ENCODE data around the gene PRDM11. TPM values are rescaled to one million over a fixed set of nuclear protein-coding genes. Genes with fewer than 3 reads are reported as not detected.
A peak's percentile ranks its signal among the peaks of the same experiment; 100 is the strongest.

Gene PRDM11
- total and polyA plus RNA-seq, 4 experiments from 2014 or later, result 0.30 to 8.5 (median 4.4) TPM

DNA sequence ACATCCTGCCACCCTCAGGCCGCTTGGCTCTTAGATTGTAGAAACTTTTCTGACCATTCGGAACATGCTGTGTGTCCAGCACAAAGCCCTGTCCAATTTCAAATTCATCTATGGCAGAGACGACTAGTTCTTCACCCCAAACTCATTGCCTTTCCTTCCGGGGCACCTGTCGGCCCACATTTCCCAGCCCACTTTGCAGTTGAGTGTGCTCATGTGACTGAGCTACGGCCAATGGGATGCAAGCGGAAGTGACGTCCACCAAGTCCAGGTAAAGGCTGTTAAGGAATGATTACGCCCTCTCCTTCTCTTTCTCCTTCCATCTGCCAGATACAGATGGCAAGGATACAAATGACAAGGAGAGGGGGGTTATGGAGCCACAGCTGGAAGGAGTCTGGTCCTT, 107.2 kb downstream of the PRDM11 start:
- intact Hi-C loops (cut with micrococcal nuclease), result no loop called here
- POLR2A ChIA-PET (ENCODE audit: partially characterized antibody), result no interaction called here

GRCh38 chr11:45254070-45254469, 107.6 kb downstream of the PRDM11 start:
- H3K4me3 Mint-ChIP-seq, result no peak overlapping the region
- POLR2A ChIA-PET (ENCODE audit: partially characterized antibody), result no interaction called here

More for the DNA sequence above, 107.2 kb downstream of the PRDM11 start:
- peaks cover 0 to 3% (median 0%) of the 10 kb centered on the region in 4 donors for H3K4me1 Mint-ChIP-seq
- H3K36me3 Mint-ChIP-seq, result no peaks in the 10 kb centered on the region
- H3K27ac ChIP-seq (ENCODE audit: low read depth, low read length), result no peak overlapping the region
- H3K4me3 ChIP-seq (ENCODE audit: low read length in 2 of 2), result no peak overlapping the region
- H3K9me3 Mint-ChIP-seq, result peaks cover 0 to 2% (median 0%) of the 10 kb centered on the region in 8 donors
- no peaks in the 10 kb centered on the region for H3K9me3 ChIP-seq (ENCODE audit: control insufficient read depth in 1 of 2, low read length in 2 of 2)
- peak in 1 of 5 donors; percentile 24 for DNase-seq
- H3K27ac Mint-ChIP-seq, result no peak overlapping the region
- H3K4me1 ChIP-seq (ENCODE audit: insufficient read depth, low read length), result no peaks in the 10 kb centered on the region
- peaks cover 8 to 35% of the 10 kb centered on the region in 2 donors for H3K27me3 Mint-ChIP-seq
- no peaks in the 10 kb centered on the region for H3K36me3 ChIP-seq (ENCODE audit: insufficient read depth, low read length)
- no peaks in the 10 kb centered on the region for H3K27me3 ChIP-seq (ENCODE audit: insufficient read depth, low read length)
- CTCF ChIA-PET (ENCODE audit: partially characterized antibody), result no interaction called here
- H3K4me3 Mint-ChIP-seq, result no peak overlapping the region

DNA sequence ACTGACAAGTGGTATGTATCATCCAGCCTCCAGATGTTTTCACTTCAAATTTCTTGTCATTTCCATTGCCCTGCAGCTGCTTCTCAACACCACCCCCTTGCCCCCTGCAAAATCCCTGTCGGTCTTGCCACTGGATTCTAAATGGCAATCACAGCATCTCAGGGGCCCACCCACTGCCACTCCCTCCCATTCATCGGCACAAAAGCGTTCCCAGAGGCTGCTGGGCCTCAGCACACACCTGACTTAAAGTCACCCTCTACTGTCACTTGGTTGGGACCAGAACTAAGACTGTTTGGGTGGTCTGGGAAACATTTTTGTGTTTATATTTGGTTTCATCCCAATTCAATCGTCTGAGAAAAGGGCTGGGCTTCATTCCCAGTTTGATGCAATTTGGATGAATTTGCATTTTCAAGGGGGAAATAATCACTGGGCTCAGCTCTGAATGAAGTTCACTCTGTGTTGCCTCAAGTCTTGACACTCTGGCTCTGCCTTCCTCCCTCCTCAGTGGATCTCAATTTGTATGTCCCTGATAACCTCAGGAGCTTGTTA, 112.6 kb downstream of the PRDM11 start:
- no peaks in the 10 kb centered on the region for H3K9me3 Mint-ChIP-seq
- H3K27ac Mint-ChIP-seq, result no peak overlapping the region

More at GRCh38 chr11:45254070-45254469, 107.6 kb downstream of the PRDM11 start:
- Mint-ChIP-seq H3K9me3 (peaks cover 0 to 2% (median 0%) of the 10 kb centered on the region in 8 donors), H3K36me3 (no peaks in the 10 kb centered on the region), H3K27ac (no peak overlapping the region), H3K27me3 (peaks cover 11 to 35% of the 10 kb centered on the region in 2 donors), H3K4me1 (peaks cover 0 to under 1% (median 0%) of the 10 kb centered on the region in 4 donors)
- no peak overlapping the region for H3K27ac ChIP-seq (ENCODE audit: low read depth, low read length)
- CTCF ChIA-PET (ENCODE audit: partially characterized antibody), result no interaction called here
- no peaks in the 10 kb centered on the region for H3K36me3 ChIP-seq (ENCODE audit: insufficient read depth, low read length)
- no peak for DNase-seq
- H3K27me3 ChIP-seq (ENCODE audit: insufficient read depth, low read length), result no peaks in the 10 kb centered on the region
- H3K9me3 ChIP-seq (ENCODE audit: control insufficient read depth in 1 of 2, low read length in 2 of 2), result no peaks in the 10 kb centered on the region
- H3K4me1 ChIP-seq (ENCODE audit: insufficient read depth, low read length), result no peaks in the 10 kb centered on the region
- no peak overlapping the region for H3K4me3 ChIP-seq (ENCODE audit: low read length in 2 of 2)
- intact Hi-C loops (cut with micrococcal nuclease), result no loop called here

GRCh38 chr11:45259592-45259991, 113.2 kb downstream of the PRDM11 start:
- POLR2A ChIA-PET (ENCODE audit: partially characterized antibody), result no interaction called here
- no peak overlapping the region for H3K4me3 Mint-ChIP-seq

More for the DNA sequence above, 112.6 kb downstream of the PRDM11 start:
- no peak for DNase-seq
- Histone ChIP-seq H3K4me1 (ENCODE audit: insufficient read depth, low read length) (no peaks in the 10 kb centered on the region), H3K9me3 (ENCODE audit: control insufficient read depth in 1 of 2, low read length in 2 of 2) (no peaks in the 10 kb centered on the region), H3K27me3 (ENCODE audit: insufficient read depth, low read length) (no peaks in the 10 kb centered on the region), H3K4me3 (ENCODE audit: low read length in 2 of 2) (no peak overlapping the region), H3K36me3 (ENCODE audit: insufficient read depth, low read length) (no peaks in the 10 kb centered on the region), H3K27ac (ENCODE audit: low read depth, low read length) (no peak overlapping the region)
- Mint-ChIP-seq H3K4me1 (no peaks in the 10 kb centered on the region), H3K4me3 (no peak overlapping the region), H3K27me3 (peaks cover 21 to 51% of the 10 kb centered on the region in 2 donors), H3K36me3 (no peaks in the 10 kb centered on the region)
- ChIA-PET CTCF (ENCODE audit: partially characterized antibody) (interaction anchor here (2.1 kb wide), 1 partner anchor 9 kb away, joined by 6 read pairs; no protein-coding TSS in a partner anchor), POLR2A (ENCODE audit: partially characterized antibody) (no interaction called here)
- intact Hi-C loops (cut with micrococcal nuclease), result no loop called here

GRCh38 chr11:45260071-45260470, 113.6 kb downstream of the PRDM11 start:
- H3K4me3 Mint-ChIP-seq, result no peak overlapping the region
- Histone ChIP-seq H3K4me3 (ENCODE audit: low read length in 2 of 2) (no peak overlapping the region), H3K4me1 (ENCODE audit: insufficient read depth, low read length) (no peaks in the 10 kb centered on the region), H3K9me3 (ENCODE audit: control insufficient read depth in 1 of 2, low read length in 2 of 2) (no peaks in the 10 kb centered on the region), H3K27me3 (ENCODE audit: insufficient read depth, low read length) (no peaks in the 10 kb centered on the region), H3K27ac (ENCODE audit: low read depth, low read length) (no peak overlapping the region), H3K36me3 (ENCODE audit: insufficient read depth, low read length) (no peaks in the 10 kb centered on the region)
- POLR2A ChIA-PET (ENCODE audit: partially characterized antibody), result no interaction called here
- no peak overlapping the region for H3K27ac Mint-ChIP-seq
- H3K9me3 Mint-ChIP-seq, result peaks cover 0 to 4% (median 0%) of the 10 kb centered on the region in 8 donors
- no peak for DNase-seq
- peaks cover 29 to 59% of the 10 kb centered on the region in 2 donors for H3K27me3 Mint-ChIP-seq
- CTCF ChIA-PET (ENCODE audit: partially characterized antibody), result interaction anchor here (2.1 kb wide), 1 partner anchor 10 kb away, joined by 6 read pairs; no protein-coding TSS in a partner anchor
- no peaks in the 10 kb centered on the region for H3K36me3 Mint-ChIP-seq
- intact Hi-C loops (cut with micrococcal nuclease), result no loop called here
- H3K4me1 Mint-ChIP-seq, result no peaks in the 10 kb centered on the region

More at GRCh38 chr11:45259592-45259991, 113.2 kb downstream of the PRDM11 start:
- CTCF ChIA-PET (ENCODE audit: partially characterized antibody), result interaction anchor here (2.1 kb wide), 1 partner anchor 10 kb away, joined by 6 read pairs; no protein-coding TSS in a partner anchor
- H3K27me3 ChIP-seq (ENCODE audit: insufficient read depth, low read length), result no peaks in the 10 kb centered on the region
- no peaks in the 10 kb centered on the region for H3K36me3 Mint-ChIP-seq
- intact Hi-C loops (cut with micrococcal nuclease), result no loop called here
- peaks cover 26 to 55% of the 10 kb centered on the region in 2 donors for H3K27me3 Mint-ChIP-seq
- peaks cover 0 to 4% (median 0%) of the 10 kb centered on the region in 8 donors for H3K9me3 Mint-ChIP-seq
- no peaks in the 10 kb centered on the region for H3K36me3 ChIP-seq (ENCODE audit: insufficient read depth, low read length)
- H3K27ac Mint-ChIP-seq, result no peak overlapping the region
- H3K4me3 ChIP-seq (ENCODE audit: low read length in 2 of 2), result no peak overlapping the region
- H3K9me3 ChIP-seq (ENCODE audit: control insufficient read depth in 1 of 2, low read length in 2 of 2), result no peaks in the 10 kb centered on the region
- no peaks in the 10 kb centered on the region for H3K4me1 Mint-ChIP-seq
- H3K27ac ChIP-seq (ENCODE audit: low read depth, low read length), result no peak overlapping the region
- no peaks in the 10 kb centered on the region for H3K4me1 ChIP-seq (ENCODE audit: insufficient read depth, low read length)
- DNase-seq, result no peak

GRCh38 chr11:45262900-45263299, 116.5 kb downstream of the PRDM11 start:
- H3K27ac Mint-ChIP-seq, result no peak overlapping the region
- Histone ChIP-seq H3K36me3 (ENCODE audit: insufficient read depth, low read length) (no peaks in the 10 kb centered on the region), H3K4me1 (ENCODE audit: insufficient read depth, low read length) (no peaks in the 10 kb centered on the region), H3K27ac (ENCODE audit: low read depth, low read length) (no peak overlapping the region), H3K9me3 (ENCODE audit: control insufficient read depth in 1 of 2, low read length in 2 of 2) (no peaks in the 10 kb centered on the region), H3K4me3 (ENCODE audit: low read length in 2 of 2) (no peak overlapping the region), H3K27me3 (ENCODE audit: insufficient read depth, low read length) (no peaks in the 10 kb centered on the region)
- no peaks in the 10 kb centered on the region for H3K36me3 Mint-ChIP-seq
- no peak overlapping the region for H3K4me3 Mint-ChIP-seq
- no peak for DNase-seq
- H3K27me3 Mint-ChIP-seq, result peaks cover 43 to 56% of the 10 kb centered on the region in 2 donors
- intact Hi-C loops (cut with micrococcal nuclease), result no loop called here
- ChIA-PET POLR2A (ENCODE audit: partially characterized antibody) (no interaction called here), CTCF (ENCODE audit: partially characterized antibody) (no interaction called here)
- H3K4me1 Mint-ChIP-seq, result no peaks in the 10 kb centered on the region
- H3K9me3 Mint-ChIP-seq, result peaks cover 0 to 4% (median 0%) of the 10 kb centered on the region in 8 donors

- ChIA-PET POLR2A (ENCODE audit: partially characterized antibody) (no interaction called here), CTCF (ENCODE audit: partially characterized antibody) (no interaction called here)
- peaks cover 43 to 53% of the 10 kb centered on the region in 2 donors for H3K27me3 Mint-ChIP-seq
- H3K9me3 Mint-ChIP-seq, result peaks cover 0 to 4% (median 0%) of the 10 kb centered on the region in 8 donors
- intact Hi-C loops (cut with micrococcal nuclease), result no loop called here
- Histone ChIP-seq H3K9me3 (ENCODE audit: control insufficient read depth in 1 of 2, low read length in 2 of 2) (no peaks in the 10 kb centered on the region), H3K27ac (ENCODE audit: low read depth, low read length) (no peak overlapping the region), H3K36me3 (ENCODE audit: insufficient read depth, low read length) (no peaks in the 10 kb centered on the region), H3K4me1 (ENCODE audit: insufficient read depth, low read length) (no peaks in the 10 kb centered on the region), H3K4me3 (ENCODE audit: low read length in 2 of 2) (no peak overlapping the region), H3K27me3 (ENCODE audit: insufficient read depth, low read length) (no peaks in the 10 kb centered on the region)
- no peak for DNase-seq
- H3K36me3 Mint-ChIP-seq, result no peaks in the 10 kb centered on the region
- H3K4me3 Mint-ChIP-seq, result no peak overlapping the region
- no peak overlapping the region for H3K27ac Mint-ChIP-seq
- no peaks in the 10 kb centered on the region for H3K4me1 Mint-ChIP-seq
Measured at GRCh38 chr11:45263773-45264172, 117.3 kb downstream of the PRDM11 start.

Data from CD4-positive, alpha-beta memory T cell (primary cell).